K562 (cell line): ENCODE measurements around the gene HS3ST5.

Experiments
- CBX2 ChIP-seq: fragments of 200-600 bp; sonication (generic); IDR thresholded peaks from one replicate; pipeline ENCODE4 v1.6.1; 2012; ENCODE audit warnings: mild to moderate bottlenecking, low read length, inconsistent platforms; ENCODE audit not compliant: insufficient read depth, poor library complexity, severe bottlenecking
- CTCF ChIP-seq, 3 experiments: IDR thresholded peaks in 2 of 3; conservative IDR thresholded peaks in 1 of 3; 2 replicates each; pipeline ENCODE4 v1.5.1; 2011 to 2012; ENCODE audit warnings: low read length in 3 of 3, mild to moderate bottlenecking in 3 of 3, control low read depth in 2 of 3, improper control_type of control experiment in 1 of 3, inconsistent platforms in 1 of 3, low read depth in 1 of 3, mixed read lengths in 1 of 3, moderate library complexity in 1 of 3; ENCODE audit not compliant: insufficient read depth in 2 of 3
- FOXK2 ChIP-seq, 2 experiments: fragments of 450-650 bp; IDR thresholded peaks in 1 of 2; conservative IDR thresholded peaks in 1 of 2; 2 replicates each; pipeline ENCODE4 v1.6.1; 2016; ENCODE audit warnings: low read depth in 2 of 2, mild to moderate bottlenecking in 1 of 2
- RBFOX2 ChIP-seq: fragments of 200-400 bp; formaldehyde crosslinking; IDR thresholded peaks from 2 replicates; pipeline ENCODE4 v1.6.1; 2017; ENCODE audit warnings: low read depth, mild to moderate bottlenecking, low read length, moderate library complexity
- SIN3B ChIP-seq: fragments of 450-650 bp; IDR thresholded peaks from 2 replicates; pipeline ENCODE4 v1.6.1; 2017; ENCODE audit warnings: low read depth, mild to moderate bottlenecking, moderate library complexity
- SRF ChIP-seq, 2 experiments: fragments of 250-450, 450-650 bp in 1 of 2; sonication (Bioruptor Pico) in 1 of 2; sonication (generic) in 1 of 2; formaldehyde crosslinking; IDR thresholded peaks; 2 replicates each; pipeline versions ENCODE4 v1.5.0 to v1.5.1; 2020 to 2022; ENCODE audit warnings: mild to moderate bottlenecking in 1 of 2, missing genetic modification reagents in 1 of 2
- U2AF1 ChIP-seq: fragments of 200-400 bp; formaldehyde crosslinking; optimal IDR thresholded peaks from 2 replicates; pipeline ENCODE3; 2017; ENCODE audit warnings: mild to moderate bottlenecking, low read depth, low read length, moderate library complexity
- YY1 ChIP-seq, 3 experiments: IDR thresholded peaks; 2 replicates each; pipeline ENCODE4 v1.6.1; 2011; ENCODE audit warnings: low read length in 2 of 3, mild to moderate bottlenecking in 2 of 3, moderate library complexity in 2 of 3, borderline replicate concordance in 1 of 3, control low read depth in 1 of 3, low read depth in 1 of 3; ENCODE audit not compliant: insufficient read depth in 3 of 3, insufficient replicate concordance in 2 of 3, control insufficient read depth in 1 of 3, insufficient read length in 1 of 3; ENCODE audit errors: extremely low read depth in 1 of 3
- ZNF445 ChIP-seq: fragments of 250-450 bp; sonication (Bioruptor Pico); IDR thresholded peaks from 2 replicates; pipeline ENCODE4 v1.4.0; 2020; ENCODE audit warnings: low read depth, mild to moderate bottlenecking, moderate library complexity

- no peak for TF ChIP-seq SRF (CRISPR knock-in tag; IDR thresholded peaks at IDR 0.05)
- TF ChIP-seq CTCF (IDR thresholded peaks at IDR 0.05 in 2 of 3, conservative IDR thresholded peaks at IDR 0.05 in 1 of 3; ENCODE audit: insufficient read depth in 2 of 3, low read depth in 1 of 3, low read length in 3 of 3), result no peak
- no peak for TF ChIP-seq ZNF445 (CRISPR knock-in tag)
- TF ChIP-seq U2AF1, result no peak
- no peak for TF ChIP-seq RBFOX2
- TF ChIP-seq CBX2, result no peak
- no peak for TF ChIP-seq YY1 (IDR thresholded peaks at IDR 0.05; ENCODE audit: borderline replicate concordance in 1 of 3, control insufficient read depth in 1 of 3, extremely low read depth in 1 of 3, insufficient read depth in 3 of 3, insufficient read length in 1 of 3, insufficient replicate concordance in 2 of 3, low read depth in 1 of 3, low read length in 2 of 3)
- TF ChIP-seq SIN3B, result no peak
- no peak for TF ChIP-seq FOXK2 (conservative IDR thresholded peaks at IDR 0.05 in 1 of 2, IDR thresholded peaks at IDR 0.05 in 1 of 2; ENCODE audit: low read depth in 2 of 2)
These were observed 61.3 kb downstream of the HS3ST5 start for GRCh38 chr6:114281496-114281895.
